Hepatocyte (in vitro differentiated cells): Measurements from ENCODE around the gene ID1. TPM values are rescaled to one million over a fixed set of nuclear protein-coding genes. Genes with fewer than 3 reads are reported as not detected.

ENCODE experiments used
- DNase-seq: peaks from one replicate; pipeline ENCODE4 v3.0.0-alpha.2; 2016; ENCODE audit warnings: low spot score
- H2AFZ ChIP-seq: fragments of 200-600 bp; sonication (generic); 2 replicates; pipeline ENCODE4 v1.6.0; 2016; ENCODE audit warnings: antibody characterized with exemption, mild to moderate bottlenecking
- H3K27ac ChIP-seq: fragments of 200-600 bp; sonication (generic); 2 replicates; pipeline ENCODE4 v1.5.1; 2016; ENCODE audit warnings: mild to moderate bottlenecking
- H3K27me3 ChIP-seq: fragments of 200-600 bp; sonication (generic); 2 replicates; pipeline ENCODE4 v1.6.1; 2016
- H3K36me3 ChIP-seq: fragments of 200-600 bp; sonication (generic); replicated peaks from 2 replicates; pipeline ENCODE4 v1.5.1; 2016; ENCODE audit warnings: low read depth; ENCODE audit not compliant: insufficient read depth
- H3K4me1 ChIP-seq: fragments of 200-600 bp; sonication (generic); 2 replicates; pipeline ENCODE4 v1.5.1; 2016; ENCODE audit warnings: mild to moderate bottlenecking, moderate library complexity; ENCODE audit not compliant: insufficient read depth
- H3K4me2 ChIP-seq: fragments of 200-600 bp; sonication (generic); 2 replicates; pipeline ENCODE4 v1.6.0; 2016
- H3K4me3 ChIP-seq: fragments of 200-600 bp; sonication (generic); 2 replicates; pipeline ENCODE4 v1.5.1; 2016; ENCODE audit warnings: mild to moderate bottlenecking
- H3K79me2 ChIP-seq: fragments of 200-600 bp; sonication (generic); 2 replicates; pipeline ENCODE4 v1.6.0; 2017; ENCODE audit warnings: mild to moderate bottlenecking
- H3K9me2 ChIP-seq: fragments of 200-600 bp; sonication (generic); replicated peaks from 2 replicates; pipeline ENCODE4 v1.6.0; 2017; ENCODE audit warnings: mild to moderate bottlenecking; ENCODE audit not compliant: insufficient read depth
- H3K9me3 ChIP-seq: fragments of 200-600 bp; sonication (generic); 2 replicates; pipeline ENCODE4 v1.5.1; 2016; ENCODE audit warnings: low read depth, mild to moderate bottlenecking
- H4K20me1 ChIP-seq: fragments of 200-600 bp; sonication (generic); 2 replicates; pipeline ENCODE4 v1.6.0; 2016; ENCODE audit warnings: mild to moderate bottlenecking; ENCODE audit not compliant: insufficient read depth, poor library complexity, severe bottlenecking
- EZH2 ChIP-seq: fragments of 200-600 bp; sonication (generic); IDR thresholded peaks from 2 replicates; pipeline ENCODE4 v1.6.1; 2016; ENCODE audit warnings: antibody characterized with exemption, mild to moderate bottlenecking, borderline replicate concordance
- EZH2phosphoT487 ChIP-seq: fragments of 200-600 bp; sonication (generic); IDR thresholded peaks from one replicate; pipeline ENCODE4 v1.6.1; 2018; ENCODE audit warnings: antibody characterized with exemption, mild to moderate bottlenecking, low read depth, moderate library complexity; ENCODE audit not compliant: unreplicated experiment, severe bottlenecking
- WGBS: methylation state at CpG from one replicate; pipeline ENCODE4 v1.1.6; 2016; ENCODE audit warnings: low lambda C conversion rate; ENCODE audit errors: missing lambda C conversion rate; 5-methylcytosine and 5-hydroxymethylcytosine counted together
- polyA plus RNA-seq: library from polyadenylated mRNA; unstranded; fragments of >200 nt; fragmentation: Nextera tagmentation; extraction: Ambion mirVana; gene quantifications from 2 replicates; pipeline ENCODE4 v1.2.1, GENCODE V29; 2016
- total RNA-seq: library from RNA; depleted of rRNA; stranded (reverse); fragments of >200 nt; gene quantifications from 2 replicates; pipeline ENCODE4 v1.2.3, GENCODE V29; 2014
- TF ChIP-seq, protein P1 (sequence below): fragments of 200-600 bp; sonication (generic); IDR thresholded peaks from 2 replicates; pipeline ENCODE4 v1.5.1; 2016; ENCODE audit warnings: antibody characterized with exemption, mild to moderate bottlenecking; ENCODE audit not compliant: poor library complexity

The ID1 gene
- total and polyA plus RNA-seq, 2 experiments from 2014 or later = 310 to 651 TPM

DNA sequence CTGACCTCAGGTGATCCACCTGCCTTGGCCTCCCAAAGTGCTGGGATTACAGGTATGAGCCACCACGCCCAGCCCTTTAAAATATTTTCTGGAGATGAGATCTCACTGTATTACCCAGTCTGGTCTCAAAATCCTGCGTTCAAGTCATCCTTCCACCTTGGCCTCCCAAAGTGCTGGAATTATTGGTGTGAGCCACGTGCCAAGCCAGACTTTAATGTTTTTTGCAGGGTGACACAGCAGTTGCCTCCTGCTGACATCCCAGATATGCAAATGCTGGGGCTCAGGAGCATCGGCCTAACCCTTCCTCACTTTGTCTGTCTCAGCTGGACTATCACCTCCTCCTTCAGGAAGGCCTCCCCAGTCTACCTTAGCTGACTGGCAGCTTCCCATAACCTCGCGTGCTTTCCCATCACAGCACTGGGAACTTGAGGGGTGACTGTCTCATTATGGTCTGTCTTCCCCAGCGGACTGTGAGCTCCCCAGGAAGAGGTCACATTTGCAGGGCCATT is 14.3 kb upstream of the ID1 start:
- H3K27me3 ChIP-seq = no peaks in the 10 kb centered on the region
- 84% methylated on average over 7 of the region's 7 CpGs for WGBS

DNA sequence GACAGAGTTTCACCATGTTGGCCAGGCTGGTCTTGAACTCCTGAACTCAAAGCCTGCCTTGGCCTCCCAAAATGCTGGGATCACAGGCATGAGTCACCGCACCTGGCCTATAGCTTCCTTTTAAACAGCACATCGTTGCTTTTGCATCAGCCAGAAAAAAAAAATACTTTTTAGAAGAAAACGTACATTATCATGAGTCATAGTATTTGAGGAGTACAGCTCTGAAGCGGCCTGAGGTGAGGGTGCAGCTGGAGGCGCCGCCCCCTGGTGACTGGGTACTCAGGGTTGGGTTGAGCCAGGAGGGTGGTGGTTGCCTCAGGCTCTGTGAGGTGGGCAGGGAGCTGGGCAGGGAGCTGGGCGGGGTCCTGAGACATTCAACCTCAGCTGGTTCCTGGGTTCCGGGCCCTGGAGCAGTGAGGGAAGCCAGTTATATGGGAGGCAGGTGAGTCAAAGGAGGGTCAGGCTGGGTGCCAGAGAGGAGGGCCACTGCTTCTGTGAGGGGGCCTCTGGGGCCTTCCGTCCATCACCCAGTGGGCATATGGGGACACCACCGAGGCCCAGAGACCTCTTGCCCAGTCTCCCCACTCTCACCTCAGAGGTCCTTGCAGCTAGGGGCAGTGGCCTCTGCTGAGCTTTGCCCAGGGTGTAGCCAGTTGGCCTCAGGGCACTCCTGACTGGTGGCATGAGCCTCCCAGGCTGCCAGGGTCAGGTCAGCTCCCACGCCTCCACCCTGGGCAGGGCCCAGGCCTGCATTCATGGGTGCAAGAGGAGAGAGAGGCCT is 11.7 kb upstream of the ID1 start:
- 75% methylated on average over 11 of the region's 11 CpGs for WGBS
- peak overlapping the region; percentile 90 for H3K27ac ChIP-seq
- no peaks in the 10 kb centered on the region for H3K27me3 ChIP-seq
- no peaks in the 10 kb centered on the region for H3K36me3 ChIP-seq
- DNase-seq = peak; percentile 89
- peaks cover 37% of the 10 kb centered on the region for H3K4me1 ChIP-seq
- no peaks in the 10 kb centered on the region for H3K79me2 ChIP-seq
- no peak overlapping the region for H2AFZ ChIP-seq
- no peaks in the 10 kb centered on the region for H4K20me1 ChIP-seq
- TF ChIP-seq EZH2 (no peak), EZH2phosphoT487 (no peak)
- TF ChIP-seq, protein P1, sequence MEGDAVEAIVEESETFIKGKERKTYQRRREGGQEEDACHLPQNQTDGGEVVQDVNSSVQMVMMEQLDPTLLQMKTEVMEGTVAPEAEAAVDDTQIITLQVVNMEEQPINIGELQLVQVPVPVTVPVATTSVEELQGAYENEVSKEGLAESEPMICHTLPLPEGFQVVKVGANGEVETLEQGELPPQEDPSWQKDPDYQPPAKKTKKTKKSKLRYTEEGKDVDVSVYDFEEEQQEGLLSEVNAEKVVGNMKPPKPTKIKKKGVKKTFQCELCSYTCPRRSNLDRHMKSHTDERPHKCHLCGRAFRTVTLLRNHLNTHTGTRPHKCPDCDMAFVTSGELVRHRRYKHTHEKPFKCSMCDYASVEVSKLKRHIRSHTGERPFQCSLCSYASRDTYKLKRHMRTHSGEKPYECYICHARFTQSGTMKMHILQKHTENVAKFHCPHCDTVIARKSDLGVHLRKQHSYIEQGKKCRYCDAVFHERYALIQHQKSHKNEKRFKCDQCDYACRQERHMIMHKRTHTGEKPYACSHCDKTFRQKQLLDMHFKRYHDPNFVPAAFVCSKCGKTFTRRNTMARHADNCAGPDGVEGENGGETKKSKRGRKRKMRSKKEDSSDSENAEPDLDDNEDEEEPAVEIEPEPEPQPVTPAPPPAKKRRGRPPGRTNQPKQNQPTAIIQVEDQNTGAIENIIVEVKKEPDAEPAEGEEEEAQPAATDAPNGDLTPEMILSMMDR = no peak
- no peak overlapping the region for H3K4me3 ChIP-seq
- H3K4me2 ChIP-seq = no peak overlapping the region
- H3K9me3 ChIP-seq = no peaks in the 10 kb centered on the region
- no peaks in the 10 kb centered on the region for H3K9me2 ChIP-seq

More for the DNA sequence above, 14.3 kb upstream of the ID1 start:
- H3K4me3 ChIP-seq = no peak overlapping the region
- peak; percentile 3 for DNase-seq
- no peak overlapping the region for H2AFZ ChIP-seq
- TF ChIP-seq EZH2phosphoT487 (no peak), EZH2 (no peak)
- TF ChIP-seq, protein P1 = no peak
- no peaks in the 10 kb centered on the region for H3K79me2 ChIP-seq
- H3K9me3 ChIP-seq = no peaks in the 10 kb centered on the region
- no peaks in the 10 kb centered on the region for H4K20me1 ChIP-seq
- no peaks in the 10 kb centered on the region for H3K9me2 ChIP-seq
- no peaks in the 10 kb centered on the region for H3K36me3 ChIP-seq
- peaks cover 27% of the 10 kb centered on the region for H3K4me1 ChIP-seq
- H3K4me2 ChIP-seq = no peak overlapping the region
- H3K27ac ChIP-seq = no peak overlapping the region

DNA sequence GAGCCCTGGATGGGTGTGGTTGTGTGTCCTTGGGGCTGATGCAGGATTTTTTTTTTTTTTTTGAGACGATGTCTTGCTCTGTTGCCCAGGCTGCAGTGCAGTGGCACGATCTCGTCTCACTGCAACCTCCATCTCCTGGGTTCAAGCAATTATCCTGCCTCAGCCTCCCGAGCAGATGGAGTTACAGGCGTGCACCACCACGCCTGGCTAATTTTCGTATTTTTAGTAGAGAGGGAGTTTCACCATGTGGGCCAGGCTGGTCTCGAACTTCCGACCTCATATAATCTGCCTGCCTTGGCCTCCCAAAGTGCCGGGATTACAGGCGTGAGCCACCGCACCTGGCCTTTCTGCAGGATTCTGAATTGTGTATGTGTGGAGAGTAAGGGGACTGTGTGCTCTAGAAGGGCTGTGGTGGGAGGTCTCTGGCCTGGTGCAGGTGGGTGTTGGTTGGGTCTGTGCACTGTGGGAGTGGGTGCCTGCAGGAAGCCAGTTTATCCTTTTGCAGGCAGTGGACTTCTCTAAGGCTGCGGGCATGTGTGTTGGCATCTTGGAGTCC is 11.0 kb upstream of the ID1 start:
- no peaks in the 10 kb centered on the region for H3K9me3 ChIP-seq
- no peaks in the 10 kb centered on the region for H3K9me2 ChIP-seq
- no peaks in the 10 kb centered on the region for H3K27me3 ChIP-seq
- no peaks in the 10 kb centered on the region for H3K36me3 ChIP-seq
- no peak overlapping the region for H3K4me2 ChIP-seq
- peaks cover 37% of the 10 kb centered on the region for H3K4me1 ChIP-seq
- TF ChIP-seq EZH2phosphoT487 (no peak), EZH2 (no peak)
- TF ChIP-seq, protein P1 = no peak
- H4K20me1 ChIP-seq = no peaks in the 10 kb centered on the region
- peak overlapping the region; percentile 90 for H3K27ac ChIP-seq
- peak; percentile 4 for DNase-seq
- H3K4me3 ChIP-seq = no peak overlapping the region
- H2AFZ ChIP-seq = no peak overlapping the region
- H3K79me2 ChIP-seq = no peaks in the 10 kb centered on the region
- WGBS = 94% methylated on average over 13 of the region's 13 CpGs
